HL-60/S4 treated with retinoic acid at 250 ng/mL for 4 days and 3 days (cell line): ENCODE results near the gene EVX2.

ENCODE experiments used
- in situ Hi-C: fragments of 300-500 bp; cut with MboI; formaldehyde crosslinking; loops from 2 replicates; pipeline ENCODE4 v1.7.0; 2022; ENCODE audit warnings: low sequenced_read_pairs

EVX2 gene

GRCh38 chr2:176110415-176111308 is 26.9 kb upstream of the EVX2 start:
- in situ Hi-C loops, result loop anchor here (25.0 kb wide), 1 partner anchor 1202 kb away; no protein-coding TSS in a partner anchor

- in situ Hi-C loops, result loop anchor here (25.0 kb wide), 1 partner anchor 1202 kb away; no protein-coding TSS in a partner anchor
Observed at GRCh38 chr2:176109946-176110345, 26.2 kb upstream of the EVX2 start.

- in situ Hi-C loops, result loop anchor here (25.0 kb wide), 1 partner anchor 1203 kb away; no protein-coding TSS in a partner anchor
Observed at GRCh38 chr2:176109192-176109901, 25.6 kb upstream of the EVX2 start.

GRCh38 chr2:176107731-176108181 is 24.0 kb upstream of the EVX2 start:
- in situ Hi-C loops, result loop anchor here (25.0 kb wide), 1 partner anchor 1205 kb away; no protein-coding TSS in a partner anchor

GRCh38 chr2:176106581-176107539 is 23.1 kb upstream of the EVX2 start, which contains the start of gene HOXD11:
Gene HOXD11 (plus strand): TSS chr2:176107280. CDS start chr2:176107356, 76 bp downstream.
- in situ Hi-C loops, result loop anchor here (25.0 kb wide), 1 partner anchor 1205 kb away; no protein-coding TSS in a partner anchor

GRCh38 chr2:176105730-176106580 is 22.2 kb upstream of the EVX2 start:
- in situ Hi-C loops, result loop anchor here (25.0 kb wide), 1 partner anchor 1206 kb away; no protein-coding TSS in a partner anchor

- in situ Hi-C loops, result loop anchor here (25.0 kb wide), 1 partner anchor 1207 kb away; no protein-coding TSS in a partner anchor
Observed at GRCh38 chr2:176105078-176105729, 21.4 kb upstream of the EVX2 start.

GRCh38 chr2:176104316-176105077 is 20.7 kb upstream of the EVX2 start:
- in situ Hi-C loops, result loop anchor here (25.0 kb wide), 1 partner anchor 1208 kb away; no protein-coding TSS in a partner anchor

GRCh38 chr2:176103742-176104315 is 20.1 kb upstream of the EVX2 start:
- in situ Hi-C loops, result loop anchor here (25.0 kb wide), 1 partner anchor 1208 kb away; no protein-coding TSS in a partner anchor

GRCh38 chr2:176103194-176103593 is 19.4 kb upstream of the EVX2 start:
- in situ Hi-C loops, result loop anchor here (25.0 kb wide), 1 partner anchor 1209 kb away; no protein-coding TSS in a partner anchor

- in situ Hi-C loops, result loop anchor here (25.0 kb wide), 1 partner anchor 1210 kb away; no protein-coding TSS in a partner anchor
Observed at GRCh38 chr2:176102309-176102866, 18.6 kb upstream of the EVX2 start.

- in situ Hi-C loops, result loop anchor here (25.0 kb wide), 1 partner anchor 1210 kb away; no protein-coding TSS in a partner anchor
Observed at GRCh38 chr2:176101842-176102241, 18.1 kb upstream of the EVX2 start.

- in situ Hi-C loops, result loop anchor here (25.0 kb wide), 1 partner anchor 1211 kb away; no protein-coding TSS in a partner anchor
Observed at GRCh38 chr2:176101216-176101830, 17.6 kb upstream of the EVX2 start.

- in situ Hi-C loops, result loop anchor here (25.0 kb wide), 1 partner anchor 1212 kb away; no protein-coding TSS in a partner anchor
Observed at GRCh38 chr2:176100547-176101140, 16.9 kb upstream of the EVX2 start.

- in situ Hi-C loops, result loop anchor here (25.0 kb wide), 3 partner anchors 413 to 1212 kb away; no protein-coding TSS in a partner anchor
Observed at GRCh38 chr2:176099728-176100546, 16.2 kb upstream of the EVX2 start, which contains the start of gene HOXD12. Gene HOXD12 (plus strand): TSS chr2:176099795. CDS start chr2:176099802, 7 bp downstream.
